GM18505 (cell line): ENCODE measurements around the gene NKD1.

Experiments used
- ATAC-seq: cut with Tn5 transposase; IDR thresholded peaks from one replicate; pipeline ENCODE4 v1.9.1; 2021; ENCODE audit not compliant: unreplicated experiment
- POLR2A ChIP-seq: IDR thresholded peaks from 4 replicates; pipeline ENCODE4 v1.6.1; 2011; ENCODE audit warnings: borderline replicate concordance; ENCODE audit not compliant: insufficient read depth, insufficient read length; ENCODE audit errors: extremely low read depth

NKD1 gene

GRCh38 chr16:50593410-50594150, 45.4 kb downstream of the NKD1 start:
- TF ChIP-seq POLR2A = no peak
- ATAC-seq = no peak

- no peak for ATAC-seq
- no peak for TF ChIP-seq POLR2A
These were observed 46.4 kb downstream of the NKD1 start for GRCh38 chr16:50594308-50595260.

- ATAC-seq = no peak
- no peak for TF ChIP-seq POLR2A
These were observed 47.7 kb downstream of the NKD1 start for GRCh38 chr16:50595859-50596258.

- no peak for TF ChIP-seq POLR2A
- no peak for ATAC-seq
These were observed 48.7 kb downstream of the NKD1 start for GRCh38 chr16:50596762-50597450.

- no peak for TF ChIP-seq POLR2A
- ATAC-seq = no peak
These were observed 49.5 kb downstream of the NKD1 start for GRCh38 chr16:50597563-50598255.

GRCh38 chr16:50598256-50598894, 50.2 kb downstream of the NKD1 start:
- no peak for TF ChIP-seq POLR2A
- ATAC-seq = no peak

- ATAC-seq = no peak
- TF ChIP-seq POLR2A = no peak
These were observed 50.8 kb downstream of the NKD1 start for GRCh38 chr16:50598936-50599361.

GRCh38 chr16:50599494-50599893, 51.3 kb downstream of the NKD1 start:
- TF ChIP-seq POLR2A = no peak
- ATAC-seq = no peak

GRCh38 chr16:50600582-50601283, 52.5 kb downstream of the NKD1 start:
- no peak for TF ChIP-seq POLR2A
- ATAC-seq = no peak

- no peak for ATAC-seq
- TF ChIP-seq POLR2A = no peak
These were observed 53.1 kb downstream of the NKD1 start for GRCh38 chr16:50601341-50601740.

- ATAC-seq = no peak
- no peak for TF ChIP-seq POLR2A
These were observed 53.9 kb downstream of the NKD1 start for GRCh38 chr16:50602126-50602525.
